ENCODE results near the gene PLPPR1.

- no peak for TF ChIP-seq POLR2A (IDR thresholded peaks at IDR 0.05; ENCODE audit: low read depth, low read length)
- no peak for TF ChIP-seq TAF1 (IDR thresholded peaks at IDR 0.05; ENCODE audit: borderline replicate concordance, low read depth, low read length)
- no peak for TF ChIP-seq POLR2AphosphoS5 (IDR thresholded peaks at IDR 0.05; ENCODE audit: low read depth, low read length)
Measured at GRCh38 chr9:101158361-101158760, 129.8 kb downstream of the PLPPR1 start.
